CD14-positive monocyte (primary cell): Measurements from ENCODE around the gene KLHL7. TPM values are rescaled to one million over a fixed set of nuclear protein-coding genes. Genes with fewer than 3 reads are reported as not detected.

Experiments used
- DNase-seq, 3 donors: peaks; one replicate each; pipeline ENCODE4 v3.0.0-alpha.2; 2011 to 2022
- H2AFZ ChIP-seq: 2 replicates; pipeline ENCODE4 v1.6.0; 2012; ENCODE audit warnings: mild to moderate bottlenecking, low read depth, low read length, inconsistent platforms; ENCODE audit not compliant: insufficient read depth, poor library complexity, severe bottlenecking
- H3K27ac ChIP-seq, 2 donors: 1 replicate in 1 of 2; 2 replicates in 1 of 2; pipeline ENCODE4 v1.5.1; 2012 to 2013; ENCODE audit warnings: low read length in 2 of 2, control low read depth in 1 of 2, inconsistent platforms in 1 of 2, low read depth in 1 of 2, mild to moderate bottlenecking in 1 of 2
- H3K27me3 ChIP-seq, 2 donors: one replicate each; pipeline versions ENCODE4 v1.6.0 to v1.6.1; 2011 to 2013; ENCODE audit warnings: low read length in 2 of 2; ENCODE audit not compliant: control insufficient read depth in 2 of 2, insufficient read depth in 2 of 2
- H3K36me3 ChIP-seq, 2 donors: replicated peaks in 1 of 2; 1 replicate in 1 of 2; 2 replicates in 1 of 2; pipeline versions ENCODE4 v1.5.1 to v1.6.1; 2012 to 2013; ENCODE audit warnings: low read length in 2 of 2, control low read depth in 1 of 2, inconsistent platforms in 1 of 2, mild to moderate bottlenecking in 1 of 2; ENCODE audit not compliant: insufficient read depth in 2 of 2, control insufficient read depth in 1 of 2
- H3K4me1 ChIP-seq, 2 donors: 1 replicate in 1 of 2; 2 replicates in 1 of 2; pipeline versions ENCODE4 v1.5.1 to v1.6.1; 2012 to 2013; ENCODE audit warnings: low read length in 2 of 2, control low read depth in 1 of 2, inconsistent platforms in 1 of 2, mild to moderate bottlenecking in 1 of 2, moderate library complexity in 1 of 2; ENCODE audit not compliant: insufficient read depth in 2 of 2, control insufficient read depth in 1 of 2
- H3K4me2 ChIP-seq: replicated peaks from 2 replicates; pipeline ENCODE3; 2012; ENCODE audit warnings: low read length, moderate library complexity, mild to moderate bottlenecking; ENCODE audit not compliant: poor library complexity, severe bottlenecking; ENCODE audit errors: extremely low read depth
- H3K4me3 ChIP-seq, 3 experiments: fragments of 200-600 bp in 1 of 3; sonication (generic) in 1 of 3; replicated peaks in 1 of 3; 1 replicate in 2 of 3; 2 replicates in 1 of 3; pipeline ENCODE4 v1.5.1; 2011 to 2013; ENCODE audit warnings: low read length in 3 of 3, mild to moderate bottlenecking in 3 of 3, control low read depth in 2 of 3, low read depth in 2 of 3, inconsistent platforms in 1 of 3, moderate library complexity in 1 of 3
- H3K79me2 ChIP-seq: 2 replicates; pipeline ENCODE4 v1.6.0; 2012; ENCODE audit warnings: mild to moderate bottlenecking, control low read depth, inconsistent platforms, low read length, moderate library complexity; ENCODE audit not compliant: insufficient read depth
- H3K9ac ChIP-seq: 2 replicates; pipeline ENCODE4 v1.6.0; 2017; ENCODE audit warnings: low read length, mild to moderate bottlenecking; ENCODE audit not compliant: insufficient read depth, poor library complexity, severe bottlenecking
- H3K9me3 ChIP-seq, 2 donors: replicated peaks in 1 of 2; 1 replicate in 1 of 2; 2 replicates in 1 of 2; pipeline versions ENCODE4 v1.5.1 to v1.6.1; 2012 to 2013; ENCODE audit warnings: low read length in 2 of 2, control low read depth in 1 of 2; ENCODE audit not compliant: control insufficient read depth in 1 of 2, insufficient read depth in 1 of 2
- H4K20me1 ChIP-seq: 2 replicates; pipeline ENCODE4 v1.6.0; 2012; ENCODE audit warnings: mild to moderate bottlenecking, low read length, control low read depth, moderate library complexity; ENCODE audit not compliant: insufficient read depth
- H3K27ac Mint-ChIP-seq, 7 donors: one replicate each; pipeline ENCODE4 v1.8.0; 2020; ENCODE audit warnings: mild to moderate bottlenecking in 7 of 7, mixed read lengths in 7 of 7, moderate library complexity in 6 of 7, inconsistent platforms in 2 of 7
- H3K27me3 Mint-ChIP-seq, 3 donors: one replicate each; pipeline ENCODE4 v1.8.0; 2021 to 2022; ENCODE audit warnings: low read depth in 3 of 3, mild to moderate bottlenecking in 3 of 3, mixed read lengths in 3 of 3, moderate library complexity in 3 of 3, inconsistent platforms in 1 of 3
- H3K36me3 Mint-ChIP-seq, 2 donors: one replicate each; pipeline ENCODE4 v1.8.0; 2020; ENCODE audit warnings: mixed read lengths in 2 of 2, inconsistent platforms in 1 of 2, mild to moderate bottlenecking in 1 of 2
- H3K4me1 Mint-ChIP-seq: one replicate; pipeline ENCODE4 v1.8.0; 2020; ENCODE audit warnings: mild to moderate bottlenecking, mixed read lengths
- H3K4me3 Mint-ChIP-seq, 2 donors: one replicate each; pipeline ENCODE4 v1.8.0; 2020; ENCODE audit warnings: mild to moderate bottlenecking in 2 of 2, mixed read lengths in 2 of 2, moderate library complexity in 1 of 2
- H3K9me3 Mint-ChIP-seq, 7 donors: one replicate each; pipeline ENCODE4 v1.8.0; 2020 to 2022; ENCODE audit warnings: mixed read lengths in 7 of 7, mild to moderate bottlenecking in 6 of 7, moderate library complexity in 6 of 7, inconsistent platforms in 2 of 7
- WGBS: methylation state at CpG from one replicate; pipeline ENCODE4 v1.1.5; 2013; ENCODE audit warnings: missing lambda C conversion rate; ENCODE audit not compliant: insufficient coverage; 5-methylcytosine and 5-hydroxymethylcytosine counted together
- intact Hi-C, 2 donors: fragments of 100-400 bp; cut with micrococcal nuclease; formaldehyde crosslinking; loops; one replicate each; pipeline versions ENCODE4 v1.15.0 to v1.15.1; 2023
- polyA plus RNA-seq, 3 donors: library from polyadenylated mRNA; depleted of rRNA in 1 of 3; unstranded in 2 of 3; stranded (reverse) in 1 of 3; fragments of 300-500 nt in 2 of 3; fragments of >200 nt in 1 of 3; fragmentation: Illumina TruSeq in 2 of 3; gene quantifications; 1 replicate in 2 of 3; 2 replicates in 1 of 3; pipeline ENCODE4 v1.2.3, GENCODE V29; 2012 to 2021
- TF ChIP-seq, protein P1 (sequence below): fragments of 200-600 bp; IDR thresholded peaks from one replicate; pipeline ENCODE4 v1.8.0; 2022; ENCODE audit warnings: antibody characterized with exemption, mild to moderate bottlenecking

KLHL7 gene
- polyA plus RNA-seq, 3 donors = 15.5 to 21.0 (median 17.4) TPM

DNA sequence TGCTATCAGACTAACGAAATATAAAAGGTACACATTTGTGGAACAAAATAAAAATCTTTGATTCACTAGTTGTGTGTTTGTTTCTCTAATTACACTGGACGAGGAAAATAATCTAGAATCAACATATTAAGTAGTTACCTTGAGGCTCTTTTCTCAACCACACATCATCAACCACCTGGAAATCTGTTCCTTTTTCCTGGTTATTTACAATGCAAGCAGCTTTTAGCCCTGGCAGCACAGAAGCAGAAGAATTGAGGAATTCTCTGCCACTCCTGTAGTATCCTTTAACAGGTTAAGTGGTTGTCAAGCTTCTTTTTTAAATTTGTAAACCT is 100.0 kb downstream of the KLHL7 start:
- H3K79me2 ChIP-seq = no peaks in the 10 kb centered on the region
- H3K27ac ChIP-seq = peak overlapping the region; percentile 73 to 93
- Mint-ChIP-seq H3K27ac (peak overlapping the region in 4 of 7 donors; percentile 90 to 98 (median 94)), H3K27me3 (peaks cover 8 to 21% (median 8%) of the 10 kb centered on the region in 3 donors), H3K9me3 (peaks cover 0 to 3% (median 0%) of the 10 kb centered on the region in 7 donors), H3K4me3 (peak overlapping the region; percentile 73 to 84), H3K4me1 (peaks cover 47% of the 10 kb centered on the region), H3K36me3 (peaks cover 25 to 32% of the 10 kb centered on the region in 2 donors)
- intact Hi-C loops = loop anchor here in 1 of 2 donors (5.0 kb wide), 1 partner anchor 37 kb away; no protein-coding TSS in a partner anchor
- no peaks in the 10 kb centered on the region for H3K9me3 ChIP-seq
- H3K9ac ChIP-seq = peak overlapping the region; percentile 66
- peaks cover 48 to 51% of the 10 kb centered on the region in 2 donors for H3K4me1 ChIP-seq
- H2AFZ ChIP-seq = peak overlapping the region; percentile 84
- H3K4me3 ChIP-seq = peak overlapping the region; percentile 36 to 58 (median 38)
- H3K36me3 ChIP-seq = peaks cover 7 to 19% of the 10 kb centered on the region in 2 donors
- TF ChIP-seq, protein P1, sequence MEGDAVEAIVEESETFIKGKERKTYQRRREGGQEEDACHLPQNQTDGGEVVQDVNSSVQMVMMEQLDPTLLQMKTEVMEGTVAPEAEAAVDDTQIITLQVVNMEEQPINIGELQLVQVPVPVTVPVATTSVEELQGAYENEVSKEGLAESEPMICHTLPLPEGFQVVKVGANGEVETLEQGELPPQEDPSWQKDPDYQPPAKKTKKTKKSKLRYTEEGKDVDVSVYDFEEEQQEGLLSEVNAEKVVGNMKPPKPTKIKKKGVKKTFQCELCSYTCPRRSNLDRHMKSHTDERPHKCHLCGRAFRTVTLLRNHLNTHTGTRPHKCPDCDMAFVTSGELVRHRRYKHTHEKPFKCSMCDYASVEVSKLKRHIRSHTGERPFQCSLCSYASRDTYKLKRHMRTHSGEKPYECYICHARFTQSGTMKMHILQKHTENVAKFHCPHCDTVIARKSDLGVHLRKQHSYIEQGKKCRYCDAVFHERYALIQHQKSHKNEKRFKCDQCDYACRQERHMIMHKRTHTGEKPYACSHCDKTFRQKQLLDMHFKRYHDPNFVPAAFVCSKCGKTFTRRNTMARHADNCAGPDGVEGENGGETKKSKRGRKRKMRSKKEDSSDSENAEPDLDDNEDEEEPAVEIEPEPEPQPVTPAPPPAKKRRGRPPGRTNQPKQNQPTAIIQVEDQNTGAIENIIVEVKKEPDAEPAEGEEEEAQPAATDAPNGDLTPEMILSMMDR = no peak
- no peaks in the 10 kb centered on the region for H3K27me3 ChIP-seq
- no CpG with 5 or more reads among the region's 2 CpGs for WGBS
- H4K20me1 ChIP-seq = no peaks in the 10 kb centered on the region
- H3K4me2 ChIP-seq = peak overlapping the region; percentile 78
- no peak for DNase-seq

DNA sequence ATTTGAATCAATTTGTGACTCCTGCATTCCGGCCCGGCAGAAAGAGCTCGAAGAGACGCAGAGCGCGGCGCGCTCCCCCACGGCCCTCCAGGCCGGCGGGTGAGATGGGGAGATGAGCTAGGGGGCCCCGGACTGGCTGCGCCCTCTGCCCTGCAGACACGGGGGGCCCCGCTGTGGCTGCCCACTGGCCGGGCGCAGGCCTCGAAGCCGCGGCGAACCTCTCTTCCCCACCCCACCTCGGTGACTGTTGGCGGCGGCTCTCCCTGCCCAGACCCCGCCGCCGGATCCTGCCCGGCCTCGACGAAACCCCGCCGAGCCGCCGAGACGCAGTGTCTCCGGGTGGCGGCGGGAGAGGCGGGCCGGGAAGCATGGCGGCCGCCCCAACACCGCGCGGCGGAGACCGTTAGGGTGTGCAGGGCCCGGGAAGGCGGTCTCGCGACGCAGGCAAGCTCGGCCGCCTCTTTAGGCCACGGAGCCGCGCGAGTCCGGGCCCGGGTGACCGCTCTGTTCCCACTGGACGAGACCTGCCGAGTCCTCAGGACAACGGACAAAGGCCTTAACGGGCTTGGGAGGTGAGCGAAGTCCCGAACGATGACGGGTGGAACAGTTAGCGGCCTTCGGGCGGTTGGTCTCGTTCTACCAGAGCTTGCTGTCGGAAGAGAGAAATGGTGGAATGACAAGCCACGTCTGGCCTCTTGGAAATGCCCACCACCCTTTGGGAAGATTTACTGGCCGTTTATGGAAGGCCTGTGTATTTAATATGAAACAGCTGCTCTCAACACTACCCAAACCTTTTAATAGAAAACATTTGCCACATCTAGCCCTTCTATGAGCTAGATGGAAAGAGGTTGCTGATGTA is 100.6 kb downstream of the KLHL7 start:
- intact Hi-C loops = loop anchor here in 1 of 2 donors (5.0 kb wide), 1 partner anchor 36 kb away; no protein-coding TSS in a partner anchor
- peak overlapping the region; percentile 78 for H3K4me2 ChIP-seq
- Mint-ChIP-seq H3K4me1 (peaks cover 53% of the 10 kb centered on the region), H3K36me3 (peaks cover 19 to 28% of the 10 kb centered on the region in 2 donors), H3K27me3 (peaks cover 8 to 21% (median 8%) of the 10 kb centered on the region in 3 donors), H3K27ac (peak overlapping the region; percentile 89 to 98 (median 93)), H3K4me3 (peak overlapping the region; percentile 73 to 87), H3K9me3 (peaks cover 0 to 3% (median 0%) of the 10 kb centered on the region in 7 donors)
- H3K4me3 ChIP-seq = peak overlapping the region; percentile 36 to 58 (median 38)
- TF ChIP-seq, protein P1 = no peak
- DNase-seq = peak in 1 of 3 donors; percentile 27
- H2AFZ ChIP-seq = peak overlapping the region; percentile 84
- H3K79me2 ChIP-seq = no peaks in the 10 kb centered on the region
- no peaks in the 10 kb centered on the region for H4K20me1 ChIP-seq
- H3K27me3 ChIP-seq = no peaks in the 10 kb centered on the region
- no peaks in the 10 kb centered on the region for H3K9me3 ChIP-seq
- peaks cover 54 to 57% of the 10 kb centered on the region in 2 donors for H3K4me1 ChIP-seq
- H3K27ac ChIP-seq = peak overlapping the region; percentile 73 to 93
- 19% methylated on average over 71 of the region's 76 CpGs for WGBS
- peak overlapping the region; percentile 66 for H3K9ac ChIP-seq
- peaks cover 1 to 13% of the 10 kb centered on the region in 2 donors for H3K36me3 ChIP-seq
